Upper lobe of left lung (tissue), 6 donors: Measurements from ENCODE around the gene SPAG16. TPM values are rescaled to one million over a fixed set of nuclear protein-coding genes. Genes with fewer than 3 reads are reported as not detected.
A peak's percentile ranks its signal among the peaks of the same experiment; 100 is the strongest.

Source experiments
- ATAC-seq, 2 donors: fragments of 200-7000 bp; cut with Tn5 transposase; one replicate each; pipeline ENCODE4 v1.9.1; 2022; ENCODE audit warnings: mild to moderate bottlenecking in 2 of 2, moderate library complexity in 2 of 2; ENCODE audit not compliant: low FRiP score in 2 of 2
- DNase-seq, 2 donors: peaks; one replicate each; pipeline ENCODE4 v3.0.0-alpha.2; 2019 to 2020
- H3K27ac ChIP-seq, 4 donors: fragments of 200-600 bp; sonication (generic); one replicate each; pipeline ENCODE4 v1.5.1; 2016 to 2019
- H3K27me3 ChIP-seq, 4 donors: fragments of 200-600 bp; sonication (generic); one replicate each; pipeline ENCODE4 v1.5.1; 2017 to 2019
- H3K36me3 ChIP-seq, 4 donors: fragments of 200-600 bp; sonication (generic); one replicate each; pipeline ENCODE4 v1.5.1; 2016 to 2019
- H3K4me1 ChIP-seq, 4 donors: fragments of 200-600 bp; sonication (generic); one replicate each; pipeline ENCODE4 v1.5.1; 2018 to 2019
- H3K4me3 ChIP-seq, 4 donors: fragments of 200-600 bp; sonication (generic); one replicate each; pipeline ENCODE4 v1.5.1; 2017 to 2019; ENCODE audit warnings: mild to moderate bottlenecking in 2 of 4, moderate library complexity in 1 of 4
- H3K9me3 ChIP-seq, 4 donors: fragments of 200-600 bp; sonication (generic); one replicate each; pipeline ENCODE4 v1.5.1; 2018 to 2019
- CTCF ChIP-seq, 6 experiments: fragments of 450-650 bp in 4 of 6; fragments of 200-600 bp in 2 of 6; sonication (generic) in 2 of 6; IDR thresholded peaks; one replicate each; pipeline ENCODE4 v1.5.1; 2016 to 2019; ENCODE audit warnings: antibody characterized with exemption in 6 of 6
- EP300 ChIP-seq, 4 donors: sonication (generic); formaldehyde crosslinking; IDR thresholded peaks; one replicate each; pipeline ENCODE4 v1.5.1; 2017; ENCODE audit warnings: antibody characterized with exemption in 4 of 4, control low read depth in 2 of 4
- POLR2A ChIP-seq, 4 donors: fragments of 450-650 bp; IDR thresholded peaks; one replicate each; pipeline ENCODE4 v1.5.1; 2016 to 2017; ENCODE audit warnings: antibody characterized with exemption in 4 of 4, mild to moderate bottlenecking in 2 of 4
- POLR2AphosphoS5 ChIP-seq, 2 donors: sonication (generic); formaldehyde crosslinking; IDR thresholded peaks; one replicate each; pipeline ENCODE4 v1.5.1; 2017; ENCODE audit warnings: antibody characterized with exemption in 2 of 2
- WGBS, 2 donors: methylation state at CpG; one replicate each; pipeline ENCODE4 v1.1.5; 2017 to 2018; 5-methylcytosine and 5-hydroxymethylcytosine counted together
- total RNA-seq, 6 donors: library from RNA; depleted of rRNA in 4 of 6; stranded (reverse); fragments of >200 nt in 4 of 6; gene quantifications; one replicate each; pipeline versions ENCODE4 v1.1.0 to v1.2.1, GENCODE V29; 2016 to 2021
- donor health status: DM: no; HTN: no; CAD: no; lungs with moderate emphysema.
- donor health status: DM: no; HTN: yes; CAD: no; lungs with severe emphysema.

SPAG16 gene
- total RNA-seq, 6 donors from 2014 or later = 9.7 to 65.0 (median 12.9) TPM

- Histone ChIP-seq H3K4me1 (no peaks in the 10 kb centered on the region), H3K4me3 (no peak overlapping the region), H3K27me3 (no peaks in the 10 kb centered on the region), H3K9me3 (peaks cover 0 to 6% (median 2%) of the 10 kb centered on the region in 4 donors), H3K27ac (no peak overlapping the region), H3K36me3 (no peaks in the 10 kb centered on the region)
- TF ChIP-seq POLR2AphosphoS5 (IDR thresholded peaks at IDR 0.05) (no peak), POLR2A (IDR thresholded peaks at IDR 0.05) (no peak), CTCF (IDR thresholded peaks at IDR 0.05) (no peak), EP300 (IDR thresholded peaks at IDR 0.05) (no peak)
- no peak for ATAC-seq
- no peak for DNase-seq
- 96 to 97% methylated on average over 2 of the region's 2 CpGs for WGBS, 2 donors
These were observed 343.7 kb downstream of the SPAG16 start for GRCh38 chr2:213627835-213628460.

GRCh38 chr2:213640738-213641425 lies 356.6 kb downstream of the SPAG16 start:
- ATAC-seq (peak in 1 of 2 donors; percentile 26), DNase-seq (no peak)
- Histone ChIP-seq H3K4me1 (no peaks in the 10 kb centered on the region), H3K36me3 (no peaks in the 10 kb centered on the region), H3K27me3 (no peaks in the 10 kb centered on the region), H3K27ac (no peak overlapping the region), H3K9me3 (peaks cover 0 to 5% (median 1%) of the 10 kb centered on the region in 4 donors), H3K4me3 (no peak overlapping the region)
- WGBS, 2 donors = 53 to 59% methylated on average over 3 of the region's 3 CpGs
- no peak for TF ChIP-seq EP300 (IDR thresholded peaks at IDR 0.05)
- TF ChIP-seq POLR2AphosphoS5 (IDR thresholded peaks at IDR 0.05) = no peak
- no peak for TF ChIP-seq POLR2A (IDR thresholded peaks at IDR 0.05)
- no peak for TF ChIP-seq CTCF (IDR thresholded peaks at IDR 0.05)

GRCh38 chr2:213644926-213645325 lies 360.7 kb downstream of the SPAG16 start:
- Histone ChIP-seq H3K27ac (no peak overlapping the region), H3K4me3 (no peak overlapping the region), H3K27me3 (no peaks in the 10 kb centered on the region), H3K36me3 (no peaks in the 10 kb centered on the region), H3K4me1 (no peaks in the 10 kb centered on the region), H3K9me3 (peaks cover 0 to 5% (median 1%) of the 10 kb centered on the region in 4 donors)
- no peak for TF ChIP-seq CTCF (IDR thresholded peaks at IDR 0.05)
- ATAC-seq (no peak), DNase-seq (no peak)
- 81 to 91% methylated on average over 4 of the region's 4 CpGs for WGBS, 2 donors

- TF ChIP-seq POLR2A (IDR thresholded peaks at IDR 0.05) (no peak), EP300 (IDR thresholded peaks at IDR 0.05) (no peak), CTCF (IDR thresholded peaks at IDR 0.05) (no peak), POLR2AphosphoS5 (IDR thresholded peaks at IDR 0.05) (no peak)
These were observed 364.9 kb downstream of the SPAG16 start for GRCh38 chr2:213649176-213649575.

GRCh38 chr2:213664817-213665216 lies 380.6 kb downstream of the SPAG16 start:
- H3K27ac ChIP-seq = no peak overlapping the region
- H3K9me3 ChIP-seq = peaks cover 0 to 10% (median 6%) of the 10 kb centered on the region in 4 donors
- DNase-seq = no peak
- TF ChIP-seq EP300 (IDR thresholded peaks at IDR 0.05) (no peak), POLR2AphosphoS5 (IDR thresholded peaks at IDR 0.05) (no peak), POLR2A (IDR thresholded peaks at IDR 0.05) (no peak), CTCF (IDR thresholded peaks at IDR 0.05) (no peak)
- no peak overlapping the region for H3K4me3 ChIP-seq
- no peak for ATAC-seq
- H3K36me3 ChIP-seq = no peaks in the 10 kb centered on the region
- no peaks in the 10 kb centered on the region for H3K4me1 ChIP-seq
- H3K27me3 ChIP-seq = no peaks in the 10 kb centered on the region

More at GRCh38 chr2:213649176-213649575, 364.9 kb downstream of the SPAG16 start:
- H3K27ac ChIP-seq = no peak overlapping the region
- H3K4me1 ChIP-seq = no peaks in the 10 kb centered on the region
- H3K9me3 ChIP-seq = peaks cover 0 to 5% (median 1%) of the 10 kb centered on the region in 4 donors
- no peaks in the 10 kb centered on the region for H3K36me3 ChIP-seq
- H3K27me3 ChIP-seq = no peaks in the 10 kb centered on the region
- 72 to 83% methylated on average over 2 of the region's 2 CpGs for WGBS, 2 donors
- ATAC-seq (no peak), DNase-seq (no peak)
- no peak overlapping the region for H3K4me3 ChIP-seq
